Colon (tissue), 2 donors: Measurements from ENCODE around the gene PGBD5.

ENCODE experiments used
- FAIRE-seq: peaks from 2 replicates; lab custom pipeline; 2012; peaks lifted over from hg19 to GRCh38; lab: Jason Lieb, UNC
- donor health status: control.
- donor health status: control.

The PGBD5 gene

GRCh38 chr1:230321741-230322420 is 104.3 kb downstream of the PGBD5 start:
- FAIRE-seq: no peak

- no peak for FAIRE-seq
These were observed 104.8 kb downstream of the PGBD5 start for GRCh38 chr1:230321341-230321740.

GRCh38 chr1:230320804-230321203 is 105.3 kb downstream of the PGBD5 start:
- no peak for FAIRE-seq

- FAIRE-seq: no peak
These were observed 107.0 kb downstream of the PGBD5 start for GRCh38 chr1:230319014-230319747.

- no peak for FAIRE-seq
These were observed 108.0 kb downstream of the PGBD5 start for GRCh38 chr1:230317823-230318819.

GRCh38 chr1:230316864-230317745 is 109.0 kb downstream of the PGBD5 start:
- no peak for FAIRE-seq

- no peak for FAIRE-seq
These were observed 111.0 kb downstream of the PGBD5 start for GRCh38 chr1:230315099-230315498.

GRCh38 chr1:230314142-230314470 is 112.0 kb downstream of the PGBD5 start:
- FAIRE-seq: no peak

- FAIRE-seq: no peak
These were observed 112.5 kb downstream of the PGBD5 start for GRCh38 chr1:230313453-230314141.

GRCh38 chr1:230312676-230313075 is 113.5 kb downstream of the PGBD5 start:
- FAIRE-seq: no peak

- no peak for FAIRE-seq
These were observed 115.6 kb downstream of the PGBD5 start for GRCh38 chr1:230310381-230311163.

- FAIRE-seq: no peak
These were observed 116.4 kb downstream of the PGBD5 start for GRCh38 chr1:230309646-230310177.

GRCh38 chr1:230308821-230309220 is 117.3 kb downstream of the PGBD5 start:
- FAIRE-seq: no peak

GRCh38 chr1:230308039-230308438 is 118.1 kb downstream of the PGBD5 start:
- no peak for FAIRE-seq

GRCh38 chr1:230307213-230307612 is 118.9 kb downstream of the PGBD5 start:
- FAIRE-seq: no peak

GRCh38 chr1:230306169-230306568 is 120.0 kb downstream of the PGBD5 start:
- no peak for FAIRE-seq

- FAIRE-seq: no peak
These were observed 122.3 kb downstream of the PGBD5 start for GRCh38 chr1:230303822-230304221.

- FAIRE-seq: no peak
These were observed 123.1 kb downstream of the PGBD5 start for GRCh38 chr1:230303069-230303468.

- no peak for FAIRE-seq
These were observed 124.3 kb downstream of the PGBD5 start for GRCh38 chr1:230301822-230302221.

- FAIRE-seq: no peak
These were observed 124.8 kb downstream of the PGBD5 start for GRCh38 chr1:230301322-230301721.
